Calu3 (cell line): Measurements from ENCODE around the gene SEPTIN1. TPM values are rescaled to one million over a fixed set of nuclear protein-coding genes. Genes with fewer than 3 reads are reported as not detected.
"Not testable (repeated sequence)": the region's sequence is repeated elsewhere in the genome, so short reads cannot be mapped to it uniquely, and the experiment has no call there.

Source experiments
- BruUV-seq: library from RNA; stranded (reverse); fragments of 400-500 nt; replicated peaks from 2 replicates; lab custom pipeline; 2021; lab: Mats Ljungman, UMichigan
- CTCF ChIA-PET: fragments of 300-600 bp; sonication (Branson Sonifier 250); formaldehyde crosslinking; loops from one replicate; lab custom pipeline; 2022; ENCODE audit warnings: antibody characterized with exemption; lab: Charles Lee
- DNase-seq: peaks from one replicate; pipeline ENCODE4 v3.0.0; 2022
- H3K27ac Mint-ChIP-seq: one replicate; pipeline ENCODE4 v1.8.0; 2022; ENCODE audit warnings: mixed read lengths; ENCODE audit not compliant: unreplicated experiment
- H3K27me3 Mint-ChIP-seq: one replicate; pipeline ENCODE4 v1.8.0; 2022; ENCODE audit warnings: mixed read lengths; ENCODE audit not compliant: unreplicated experiment
- H3K36me3 Mint-ChIP-seq: one replicate; pipeline ENCODE4 v1.8.0; 2022; ENCODE audit warnings: mild to moderate bottlenecking, moderate library complexity, mixed read lengths; ENCODE audit not compliant: insufficient read depth, unreplicated experiment
- H3K4me1 Mint-ChIP-seq: one replicate; pipeline ENCODE4 v1.8.0; 2022; ENCODE audit warnings: mild to moderate bottlenecking, low read depth, mixed read lengths; ENCODE audit not compliant: unreplicated experiment
- H3K4me3 Mint-ChIP-seq: one replicate; pipeline ENCODE4 v1.8.0; 2022; ENCODE audit warnings: mild to moderate bottlenecking, low read depth, moderate library complexity, mixed read lengths; ENCODE audit not compliant: unreplicated experiment
- H3K9me3 Mint-ChIP-seq: one replicate; pipeline ENCODE4 v1.8.0; 2022; ENCODE audit warnings: low read depth, mixed read lengths; ENCODE audit not compliant: unreplicated experiment
- CTCF ChIP-seq: fragments of 200-600 bp; IDR thresholded peaks from one replicate; pipeline ENCODE4 v1.8.0; 2022; ENCODE audit warnings: antibody characterized with exemption; ENCODE audit not compliant: unreplicated experiment
- intact Hi-C: fragments of 100-400 bp; cut with micrococcal nuclease; formaldehyde crosslinking; loops from one replicate; pipeline ENCODE4 v1.10.0; 2022; ENCODE audit not compliant: unreplicated experiment
- total RNA-seq: library from RNA; stranded (reverse); gene quantifications from 2 replicates; pipeline ENCODE4 v1.2.3, GENCODE V29; 2022

The SEPTIN1 gene
- total RNA-seq, 1 experiment from 2014 or later = 1.5 TPM

- CTCF ChIA-PET = interaction anchor here (0.5 kb wide), 1 partner anchor 9 kb away, joined by 3 read pairs; no protein-coding TSS in a partner anchor
- intact Hi-C loops = no loop called here
- Mint-ChIP-seq H3K9me3 (no peaks in the 10 kb centered on the region), H3K27ac (no peak overlapping the region), H3K36me3 (peaks cover 53% of the 10 kb centered on the region), H3K4me1 (peaks cover 9% of the 10 kb centered on the region), H3K4me3 (no peak overlapping the region), H3K27me3 (no peaks in the 10 kb centered on the region)
- TF ChIP-seq CTCF = no peak
- no peak for DNase-seq
- BruUV-seq = no TSS peak
These were observed 33.4 kb downstream of the SEPTIN1 start for GRCh38 chr16:30348929-30349328.

GRCh38 chr16:30348113-30348512 lies 34.2 kb downstream of the SEPTIN1 start:
- Mint-ChIP-seq H3K4me3 (no peak overlapping the region), H3K36me3 (peaks cover 44% of the 10 kb centered on the region), H3K27ac (no peak overlapping the region), H3K27me3 (no peaks in the 10 kb centered on the region), H3K4me1 (peaks cover under 1% of the 10 kb centered on the region), H3K9me3 (no peaks in the 10 kb centered on the region)
- CTCF ChIA-PET = no interaction called here
- TF ChIP-seq CTCF = no peak
- DNase-seq = no peak
- intact Hi-C loops = no loop called here
- BruUV-seq = no TSS peak

GRCh38 chr16:30346286-30346685 lies 36.1 kb downstream of the SEPTIN1 start:
- intact Hi-C loops = no loop called here
- Mint-ChIP-seq H3K9me3 (no peaks in the 10 kb centered on the region), H3K27ac (no peak overlapping the region), H3K4me1 (no peaks in the 10 kb centered on the region), H3K4me3 (no peak overlapping the region), H3K27me3 (no peaks in the 10 kb centered on the region), H3K36me3 (peaks cover 26% of the 10 kb centered on the region)
- no TSS peak for BruUV-seq
- CTCF ChIA-PET = no interaction called here
- DNase-seq = no peak
- no peak for TF ChIP-seq CTCF

- H3K36me3 Mint-ChIP-seq, H3K27ac Mint-ChIP-seq, H3K27me3 Mint-ChIP-seq, H3K4me3 Mint-ChIP-seq, DNase-seq, H3K4me1 Mint-ChIP-seq, H3K9me3 Mint-ChIP-seq, intact Hi-C loops, BruUV-seq: not testable (repeated sequence)
- CTCF ChIA-PET = interaction anchor here (0.6 kb wide), 1 partner anchor 23 kb away, joined by 3 read pairs; no protein-coding TSS in a partner anchor
These were observed 38.9 kb downstream of the SEPTIN1 start for GRCh38 chr16:30343491-30343820.

- DNase-seq = no peak
- BruUV-seq = no TSS peak
- peaks cover 6% of the 10 kb centered on the region for H3K36me3 Mint-ChIP-seq
- no peak overlapping the region for H3K4me3 Mint-ChIP-seq
- intact Hi-C loops = no loop called here
- no peak for TF ChIP-seq CTCF
- no peak overlapping the region for H3K27ac Mint-ChIP-seq
- CTCF ChIA-PET = interaction anchor here (0.6 to 0.9 kb wide), 2 partner anchors 22 to 28 kb away, joined by 3 read pairs; no protein-coding TSS in a partner anchor
- no peaks in the 10 kb centered on the region for H3K4me1 Mint-ChIP-seq
- no peaks in the 10 kb centered on the region for H3K9me3 Mint-ChIP-seq
- H3K27me3 Mint-ChIP-seq = no peaks in the 10 kb centered on the region
These were observed 39.4 kb downstream of the SEPTIN1 start for GRCh38 chr16:30342751-30343490.

- intact Hi-C loops, H3K36me3 Mint-ChIP-seq, H3K4me3 Mint-ChIP-seq, H3K27ac Mint-ChIP-seq, H3K27me3 Mint-ChIP-seq, H3K4me1 Mint-ChIP-seq, DNase-seq, BruUV-seq, H3K9me3 Mint-ChIP-seq: not testable (repeated sequence)
- CTCF ChIA-PET = interaction anchor here (0.6 to 0.9 kb wide), 2 partner anchors 29 to 276 kb away, joined by 3 to 4 read pairs; no protein-coding TSS in a partner anchor
These were observed 40.4 kb downstream of the SEPTIN1 start for GRCh38 chr16:30341971-30342370.
